Thoracic aorta (tissue), 2 donors: ENCODE data around the gene CADPS. TPM values are rescaled to one million over a fixed set of nuclear protein-coding genes. Genes with fewer than 3 reads are reported as not detected.

ENCODE experiments used
- ATAC-seq: fragments of 150-250 bp; one replicate; pipeline ENCODE4 v1.8.0; 2017; ENCODE audit warnings: low read depth; ENCODE audit not compliant: insufficient number of reproducible peaks, low FRiP score
- DNase-seq: peaks from one replicate; pipeline ENCODE4 v3.0.0-alpha.2; 2020; ENCODE audit warnings: low spot score
- H3K27ac ChIP-seq, 2 donors: fragments of 200-600 bp; sonication (generic); 1 replicate in 1 of 2; 2 replicates in 1 of 2; pipeline ENCODE4 v1.5.1; 2016; ENCODE audit warnings: mild to moderate bottlenecking in 2 of 2, moderate library complexity in 2 of 2
- H3K27me3 ChIP-seq: fragments of 200-600 bp; sonication (generic); replicated peaks from 2 replicates; pipeline ENCODE4 v1.6.0; 2016; ENCODE audit warnings: mild to moderate bottlenecking; ENCODE audit not compliant: insufficient read depth
- H3K36me3 ChIP-seq: fragments of 200-600 bp; sonication (generic); one replicate; pipeline ENCODE4 v1.5.1; 2016
- H3K4me1 ChIP-seq, 2 donors: fragments of 200-600 bp; sonication (generic); 1 replicate in 1 of 2; 2 replicates in 1 of 2; pipeline versions ENCODE4 v1.5.1 to v1.6.0; 2016; ENCODE audit warnings: low read depth in 2 of 2, mild to moderate bottlenecking in 1 of 2; ENCODE audit not compliant: control insufficient read depth in 1 of 2
- H3K4me3 ChIP-seq: fragments of 200-600 bp; sonication (generic); 2 replicates; pipeline ENCODE4 v1.5.1; 2016; ENCODE audit warnings: mild to moderate bottlenecking
- H3K9me3 ChIP-seq: fragments of 200-600 bp; sonication (generic); 2 replicates; pipeline ENCODE4 v1.5.1; 2016
- total RNA-seq, 2 donors: library from RNA; depleted of rRNA; stranded (reverse); fragments of >200 nt; gene quantifications; one replicate each; pipeline versions ENCODE4 v1.1.0 to v1.2.3, GENCODE V29; 2016
- TF ChIP-seq, protein P1 (sequence below): fragments of 200-600 bp; sonication (generic); IDR thresholded peaks from one replicate; pipeline ENCODE4 v1.5.1; 2019; ENCODE audit warnings: antibody characterized with exemption

CADPS gene
- total RNA-seq, 2 donors from 2014 or later, result 0.14 to 7.2 TPM

DNA sequence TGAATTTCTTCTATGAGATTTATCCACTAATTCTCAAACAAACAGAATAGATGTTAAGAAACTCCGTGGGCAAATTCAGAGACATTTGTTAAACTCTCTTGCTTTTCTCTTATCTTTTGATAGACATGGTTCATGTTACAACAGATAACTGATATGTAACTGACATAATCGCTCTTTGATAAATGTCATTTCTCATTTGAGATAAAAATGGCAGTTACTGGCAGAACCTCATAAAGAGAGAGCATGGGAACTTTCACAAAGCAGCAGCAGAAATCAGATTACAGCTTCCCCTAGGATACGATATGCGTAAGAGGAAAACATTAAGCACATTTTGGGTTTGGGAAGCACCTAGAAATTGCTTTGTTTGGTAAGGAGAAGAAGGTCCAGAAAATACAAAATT is 126.1 kb downstream of the CADPS start:
- no peaks in the 10 kb centered on the region for H3K36me3 ChIP-seq
- H3K9me3 ChIP-seq, result no peaks in the 10 kb centered on the region
- H3K4me1 ChIP-seq, result no peaks in the 10 kb centered on the region
- ATAC-seq (no peak), DNase-seq (no peak)
- TF ChIP-seq, protein P1, sequence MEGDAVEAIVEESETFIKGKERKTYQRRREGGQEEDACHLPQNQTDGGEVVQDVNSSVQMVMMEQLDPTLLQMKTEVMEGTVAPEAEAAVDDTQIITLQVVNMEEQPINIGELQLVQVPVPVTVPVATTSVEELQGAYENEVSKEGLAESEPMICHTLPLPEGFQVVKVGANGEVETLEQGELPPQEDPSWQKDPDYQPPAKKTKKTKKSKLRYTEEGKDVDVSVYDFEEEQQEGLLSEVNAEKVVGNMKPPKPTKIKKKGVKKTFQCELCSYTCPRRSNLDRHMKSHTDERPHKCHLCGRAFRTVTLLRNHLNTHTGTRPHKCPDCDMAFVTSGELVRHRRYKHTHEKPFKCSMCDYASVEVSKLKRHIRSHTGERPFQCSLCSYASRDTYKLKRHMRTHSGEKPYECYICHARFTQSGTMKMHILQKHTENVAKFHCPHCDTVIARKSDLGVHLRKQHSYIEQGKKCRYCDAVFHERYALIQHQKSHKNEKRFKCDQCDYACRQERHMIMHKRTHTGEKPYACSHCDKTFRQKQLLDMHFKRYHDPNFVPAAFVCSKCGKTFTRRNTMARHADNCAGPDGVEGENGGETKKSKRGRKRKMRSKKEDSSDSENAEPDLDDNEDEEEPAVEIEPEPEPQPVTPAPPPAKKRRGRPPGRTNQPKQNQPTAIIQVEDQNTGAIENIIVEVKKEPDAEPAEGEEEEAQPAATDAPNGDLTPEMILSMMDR, result no peak
- H3K27me3 ChIP-seq, result no peaks in the 10 kb centered on the region
- no peak overlapping the region for H3K4me3 ChIP-seq
- no peak overlapping the region for H3K27ac ChIP-seq

DNA sequence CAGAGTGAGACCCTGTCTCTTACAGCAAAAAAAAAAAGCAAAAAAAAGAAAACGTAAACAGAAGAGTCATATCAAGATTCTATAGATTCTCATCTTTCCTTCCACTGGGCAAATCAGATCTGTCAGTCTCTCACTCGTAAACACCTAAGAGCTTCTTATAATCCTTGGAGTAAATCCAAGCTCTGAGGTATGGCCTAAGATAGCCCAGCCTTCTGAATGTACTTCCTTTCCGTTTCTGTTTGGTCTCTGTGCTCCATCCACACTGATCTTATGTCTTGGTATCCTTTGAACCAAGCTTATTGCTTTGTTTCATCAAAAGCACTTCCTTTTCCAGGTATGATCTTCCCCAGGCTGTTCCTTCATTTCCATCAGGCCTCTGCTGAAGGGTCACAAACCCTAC is 137.8 kb downstream of the CADPS start:
- no peak overlapping the region for H3K4me3 ChIP-seq
- H3K36me3 ChIP-seq, result no peaks in the 10 kb centered on the region
- ATAC-seq, result no peak
- no peak overlapping the region for H3K27ac ChIP-seq
- TF ChIP-seq, protein P1, result no peak
- no peaks in the 10 kb centered on the region for H3K27me3 ChIP-seq
- H3K9me3 ChIP-seq, result no peaks in the 10 kb centered on the region
- H3K4me1 ChIP-seq, result no peaks in the 10 kb centered on the region
- DNase-seq, result no peak

DNA sequence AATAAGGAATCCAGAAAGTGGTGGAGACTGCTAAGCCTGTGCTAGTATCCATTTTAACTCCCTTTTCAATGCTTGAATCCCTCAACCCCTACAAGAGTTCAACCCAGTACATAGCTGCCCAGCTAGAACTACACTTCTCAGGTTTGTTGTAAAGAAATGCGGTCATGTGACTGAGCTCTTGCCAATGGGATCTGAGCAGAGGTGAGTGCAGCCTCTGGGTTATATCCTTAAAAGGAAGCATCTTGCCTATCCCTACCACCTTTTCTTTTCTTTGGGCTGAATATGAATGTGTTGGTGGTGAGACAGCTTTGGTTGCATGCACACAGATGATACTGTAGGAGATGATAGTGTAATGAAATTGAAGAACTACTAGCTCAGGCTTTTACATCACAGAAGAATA is 139.7 kb downstream of the CADPS start:
- DNase-seq, result no peak
- H3K27ac ChIP-seq, result no peak overlapping the region
- no peaks in the 10 kb centered on the region for H3K4me1 ChIP-seq
- TF ChIP-seq, protein P1, result no peak
- no peak for ATAC-seq
- no peaks in the 10 kb centered on the region for H3K27me3 ChIP-seq
- no peaks in the 10 kb centered on the region for H3K9me3 ChIP-seq
- no peaks in the 10 kb centered on the region for H3K36me3 ChIP-seq
- H3K4me3 ChIP-seq, result no peak overlapping the region

DNA sequence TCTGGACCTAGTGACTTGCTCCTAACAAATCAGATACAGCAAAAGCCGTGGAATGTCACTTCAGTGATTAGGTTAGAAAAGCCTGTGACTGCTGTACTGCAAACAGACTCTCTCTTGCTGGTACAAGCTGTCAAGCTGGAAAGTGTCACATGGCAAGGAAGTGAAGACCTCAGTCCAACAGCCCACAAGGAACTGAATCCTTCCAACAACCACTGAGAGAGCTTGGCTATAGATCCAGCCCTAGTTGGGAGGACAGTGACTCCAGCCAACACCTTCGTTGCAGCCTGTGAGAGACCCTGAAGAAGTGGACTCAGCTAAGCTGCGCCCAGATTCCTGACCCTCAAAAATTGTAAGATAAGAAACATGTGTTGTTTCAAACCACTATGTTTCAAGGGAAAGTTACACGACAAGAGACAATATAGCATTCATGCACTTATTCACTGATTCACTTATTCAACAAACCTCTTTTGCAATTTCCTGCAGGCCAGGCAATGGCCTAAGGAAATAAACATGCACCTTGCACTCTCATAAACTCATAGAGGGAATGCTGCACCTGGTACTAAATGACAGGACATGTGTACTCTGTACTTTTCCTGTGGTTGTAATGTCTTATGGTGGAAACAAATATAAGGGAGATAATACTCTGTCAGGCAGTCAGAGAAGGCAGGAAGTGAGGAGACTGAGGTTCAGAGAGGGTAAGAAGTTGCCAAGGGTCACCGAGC is 142.9 kb downstream of the CADPS start:
- Histone ChIP-seq H3K36me3 (no peaks in the 10 kb centered on the region), H3K4me3 (no peak overlapping the region), H3K27ac (no peak overlapping the region), H3K4me1 (no peaks in the 10 kb centered on the region), H3K9me3 (no peaks in the 10 kb centered on the region), H3K27me3 (no peaks in the 10 kb centered on the region)
- ATAC-seq (no peak), DNase-seq (no peak)
- TF ChIP-seq, protein P1, result no peak

GRCh38 chr3:62727981-62728380 is 147.2 kb downstream of the CADPS start:
- Histone ChIP-seq H3K9me3 (no peaks in the 10 kb centered on the region), H3K27ac (no peak overlapping the region), H3K4me1 (no peaks in the 10 kb centered on the region), H3K36me3 (no peaks in the 10 kb centered on the region), H3K4me3 (no peak overlapping the region), H3K27me3 (no peaks in the 10 kb centered on the region)
- ATAC-seq (no peak), DNase-seq (no peak)
- TF ChIP-seq, protein P1, result no peak
